IMR-90 (cell line): ENCODE measurements around the gene CALML4. TPM values are rescaled to one million over a fixed set of nuclear protein-coding genes. Genes with fewer than 3 reads are reported as not detected.

ENCODE experiments used
- ATAC-seq: fragments of 200-7000 bp; cut with Tn5 transposase; 2 replicates; pipeline ENCODE4 v1.9.1; 2020; ENCODE audit warnings: low read depth, mild to moderate bottlenecking, moderate library complexity
- BruUV-seq: library from RNA; stranded (reverse); fragments of 400-500 nt; replicated peaks from 2 replicates; lab custom pipeline; 2021; lab: Mats Ljungman, UMichigan
- CTCF ChIA-PET: fragments of 300-600 bp; formaldehyde crosslinking; extraction: SDS; loops from one replicate; lab custom pipeline; 2021; ENCODE audit warnings: antibody characterized with exemption; lab: Yijun Ruan, JAX
- POLR2A ChIA-PET: fragments of 300-600 bp; sonication (Branson Sonifier 250); formaldehyde crosslinking; loops from one replicate; lab custom pipeline; 2022; ENCODE audit warnings: antibody characterized with exemption; ENCODE audit not compliant: unreplicated experiment; lab: Charles Lee
- DNase-seq: peaks from one replicate; pipeline ENCODE4 v3.0.0; 2013
- H2AFZ ChIP-seq: replicated peaks from 2 replicates; pipeline ENCODE3; 2013; ENCODE audit warnings: low read length, mild to moderate bottlenecking; ENCODE audit not compliant: poor library complexity
- H2AK5ac ChIP-seq: 2 replicates; pipeline ENCODE4 v1.6.1; 2013; ENCODE audit warnings: low read depth, low read length, inconsistent platforms
- H2AK9ac ChIP-seq: replicated peaks from 2 replicates; pipeline ENCODE3; 2013; ENCODE audit warnings: mild to moderate bottlenecking, low read depth, low read length, moderate library complexity; ENCODE audit not compliant: poor library complexity
- H2BK120ac ChIP-seq: 2 replicates; pipeline ENCODE4 v1.6.1; 2013; ENCODE audit warnings: low read depth, low read length, inconsistent platforms
- H2BK15ac ChIP-seq: 3 replicates; pipeline ENCODE4 v1.6.1; 2013; ENCODE audit warnings: low read depth, low read length, inconsistent platforms
- H2BK20ac ChIP-seq: 2 replicates; pipeline ENCODE4 v1.6.1; 2013; ENCODE audit warnings: low read depth, mild to moderate bottlenecking, inconsistent platforms, low read length, moderate library complexity
- H2BK5ac ChIP-seq: 2 replicates; pipeline ENCODE4 v1.6.1; 2013; ENCODE audit warnings: mild to moderate bottlenecking, low read depth, low read length, inconsistent platforms; ENCODE audit not compliant: poor library complexity, severe bottlenecking
- H3K14ac ChIP-seq: replicated peaks from 2 replicates; pipeline ENCODE4 v1.6.1; 2013; ENCODE audit warnings: low read depth, low read length, inconsistent platforms
- H3K18ac ChIP-seq: 2 replicates; pipeline ENCODE4 v1.6.1; 2013; ENCODE audit warnings: low read depth, low read length, control low read depth
- H3K23ac ChIP-seq: 2 replicates; pipeline ENCODE4 v1.6.1; 2013; ENCODE audit warnings: low read depth, low read length, inconsistent platforms
- H3K27ac ChIP-seq: 2 replicates; pipeline ENCODE4 v1.5.1; 2013; ENCODE audit warnings: mild to moderate bottlenecking, control low read depth, low read length; ENCODE audit not compliant: insufficient read depth
- H3K27me3 ChIP-seq: 2 replicates; pipeline ENCODE4 v1.6.1; 2013; ENCODE audit warnings: low read length; ENCODE audit not compliant: control insufficient read depth, insufficient read depth
- H3K36me3 ChIP-seq: 2 replicates; pipeline ENCODE4 v1.6.1; 2013; ENCODE audit warnings: low read length, mixed read lengths; ENCODE audit not compliant: control insufficient read depth, insufficient read depth
- H3K4ac ChIP-seq: 2 replicates; pipeline ENCODE4 v1.6.1; 2013; ENCODE audit warnings: low read depth, low read length, inconsistent platforms
- H3K4me1 ChIP-seq: 2 replicates; pipeline ENCODE4 v1.6.1; 2013; ENCODE audit warnings: low read length, mixed read lengths; ENCODE audit not compliant: control insufficient read depth, insufficient read depth
- H3K4me2 ChIP-seq: 2 replicates; pipeline ENCODE4 v1.6.1; 2013; ENCODE audit warnings: low read depth, mild to moderate bottlenecking, control low read depth, low read length, moderate library complexity
- H3K4me3 ChIP-seq: 2 replicates; pipeline ENCODE4 v1.5.1; 2013; ENCODE audit warnings: low read depth, mild to moderate bottlenecking, control low read depth, low read length, moderate library complexity; ENCODE audit not compliant: insufficient read depth
- H3K56ac ChIP-seq: 2 replicates; pipeline ENCODE4 v1.6.1; 2013; ENCODE audit warnings: low read length, inconsistent platforms; ENCODE audit not compliant: insufficient read depth; ENCODE audit errors: extremely low read depth
- H3K79me1 ChIP-seq, 2 experiments: 2 replicates each; pipeline ENCODE4 v1.6.1; 2013; ENCODE audit warnings: low read length in 2 of 2, inconsistent platforms in 1 of 2, low read depth in 1 of 2
- H3K9ac ChIP-seq: 2 replicates; pipeline ENCODE4 v1.6.1; 2013; ENCODE audit warnings: low read depth, low read length, control low read depth
- H3K9me1 ChIP-seq: 2 replicates; pipeline ENCODE4 v1.6.1; 2013; ENCODE audit warnings: low read length, inconsistent platforms; ENCODE audit not compliant: insufficient read depth
- H3K9me3 ChIP-seq: 2 replicates; pipeline ENCODE4 v1.6.1; 2013; ENCODE audit warnings: low read length; ENCODE audit not compliant: control insufficient read depth, insufficient read depth
- H4K20me1 ChIP-seq: 2 replicates; pipeline ENCODE4 v1.6.1; 2013; ENCODE audit warnings: low read length, inconsistent platforms; ENCODE audit not compliant: insufficient read depth
- H4K5ac ChIP-seq: 2 replicates; pipeline ENCODE4 v1.6.1; 2013; ENCODE audit warnings: mild to moderate bottlenecking, low read depth, low read length, control low read depth
- H4K8ac ChIP-seq, 2 experiments: 2 replicates each; pipeline ENCODE4 v1.6.1; 2013; ENCODE audit warnings: low read depth in 2 of 2, low read length in 2 of 2, control low read depth in 1 of 2, inconsistent platforms in 1 of 2
- H4K91ac ChIP-seq: 2 replicates; pipeline ENCODE4 v1.6.1; 2013; ENCODE audit warnings: low read depth, low read length, inconsistent platforms; ENCODE audit not compliant: insufficient read depth
- BHLHE40 ChIP-seq: fragments of 150-350 bp; IDR thresholded peaks from 2 replicates; pipeline ENCODE4 v1.6.1; 2016; ENCODE audit warnings: mild to moderate bottlenecking, low read depth, low read length
- CEBPB ChIP-seq: IDR thresholded peaks from 2 replicates; pipeline ENCODE4 v1.6.1; 2012; ENCODE audit warnings: low read depth, low read length, improper control_type of control experiment
- CHD1 ChIP-seq: IDR thresholded peaks from 2 replicates; pipeline ENCODE4 v1.6.1; 2012; ENCODE audit warnings: low read depth, low read length, improper control_type of control experiment
- CTCF ChIP-seq: conservative IDR thresholded peaks from 2 replicates; pipeline ENCODE4 v1.5.1; 2012; ENCODE audit warnings: mild to moderate bottlenecking, low read depth, low read length, improper control_type of control experiment
- ELK1 ChIP-seq: fragments of 150-350 bp; IDR thresholded peaks from 2 replicates; pipeline ENCODE4 v1.6.1; 2016; ENCODE audit warnings: low read depth, mild to moderate bottlenecking, low read length, moderate library complexity, borderline replicate concordance
- FOS ChIP-seq: fragments of 150-350 bp; IDR thresholded peaks from 2 replicates; pipeline ENCODE4 v1.6.1; 2016; ENCODE audit warnings: low read depth, low read length
- MAFK ChIP-seq: IDR thresholded peaks from 2 replicates; pipeline ENCODE4 v1.6.1; 2012; ENCODE audit warnings: low read depth, low read length, improper control_type of control experiment
- MAZ ChIP-seq: IDR thresholded peaks from 2 replicates; pipeline ENCODE4 v1.6.1; 2012; ENCODE audit warnings: low read depth, mild to moderate bottlenecking, low read length, improper control_type of control experiment, moderate library complexity, borderline replicate concordance
- MXI1 ChIP-seq: IDR thresholded peaks from 2 replicates; pipeline ENCODE4 v1.6.1; 2012; ENCODE audit warnings: low read depth, mild to moderate bottlenecking, low read length, moderate library complexity, borderline replicate concordance
- NFE2L2 ChIP-seq: fragments of 150-350 bp; IDR thresholded peaks from 2 replicates; pipeline ENCODE4 v1.6.1; 2016; ENCODE audit warnings: low read depth, mild to moderate bottlenecking, low read length
- POLR2A ChIP-seq: IDR thresholded peaks from 2 replicates; pipeline ENCODE4 v1.6.1; 2012; ENCODE audit warnings: mild to moderate bottlenecking, low read depth, low read length
- RAD21 ChIP-seq: IDR thresholded peaks from 2 replicates; pipeline ENCODE4 v1.6.1; 2012; ENCODE audit warnings: low read length, improper control_type of control experiment
- RCOR1 ChIP-seq: IDR thresholded peaks from 2 replicates; pipeline ENCODE4 v1.6.1; 2012; ENCODE audit warnings: mild to moderate bottlenecking, low read length, improper control_type of control experiment; ENCODE audit not compliant: insufficient replicate concordance
- RFX5 ChIP-seq: IDR thresholded peaks from 2 replicates; pipeline ENCODE4 v1.8.0; 2012; ENCODE audit warnings: low read depth, mild to moderate bottlenecking, low read length, moderate library complexity
- SMC3 ChIP-seq: fragments of 150-350 bp; IDR thresholded peaks from 2 replicates; pipeline ENCODE4 v1.6.1; 2016; ENCODE audit warnings: low read depth, mild to moderate bottlenecking, antibody characterized with exemption, low read length, moderate library complexity
- WGBS, 2 experiments: methylation state at CpG; one replicate each; pipeline versions ENCODE4 v1.1.5 to v1.1.7; 2013; ENCODE audit warnings: missing lambda C conversion rate in 2 of 2; ENCODE audit not compliant: insufficient read length in 1 of 2; ENCODE audit errors: extremely low coverage in 2 of 2; 5-methylcytosine and 5-hydroxymethylcytosine counted together
- dilution Hi-C: fragments of 300-500 bp; cut with HindIII; formaldehyde crosslinking; loops from one replicate; pipeline ENCODE4 v1.14.3; 2018; ENCODE audit warnings: low sequenced_read_pairs; ENCODE audit not compliant: unreplicated experiment
- in situ Hi-C: fragments of 300-500 bp; cut with MboI; formaldehyde crosslinking; loops from 3 replicates; pipeline ENCODE4 v1.14.3; 2019; ENCODE audit warnings: low sequenced_read_pairs, inconsistent platforms, mixed read lengths
- intact Hi-C: fragments of 100-400 bp; cut with micrococcal nuclease; formaldehyde crosslinking; loops from 2 replicates; pipeline ENCODE4 v1.10.0; 2022
- polyA plus RNA-seq, 3 experiments: library from polyadenylated mRNA; depleted of rRNA; stranded (reverse); fragments of >200 nt; gene quantifications; 2 replicates each; pipeline ENCODE4 v1.2.3, GENCODE V29; 2012; ENCODE audit warnings: low replicate concordance in 1 of 3
- total RNA-seq: library from RNA; depleted of rRNA; stranded (reverse); fragments of >200 nt; gene quantifications from 2 replicates; pipeline ENCODE4 v1.2.3, GENCODE V29; 2012
- TF ChIP-seq, protein P1 (sequence below): fragments of 150-350 bp; IDR thresholded peaks from 2 replicates; pipeline ENCODE4 v1.6.1; 2017; ENCODE audit warnings: mild to moderate bottlenecking, antibody characterized with exemption, low read length, low read depth

The CALML4 gene
- total and polyA plus RNA-seq, 2 of the 4 experiments (the other 2 are of a cell fraction) = 0.36 to 1.3 TPM

DNA sequence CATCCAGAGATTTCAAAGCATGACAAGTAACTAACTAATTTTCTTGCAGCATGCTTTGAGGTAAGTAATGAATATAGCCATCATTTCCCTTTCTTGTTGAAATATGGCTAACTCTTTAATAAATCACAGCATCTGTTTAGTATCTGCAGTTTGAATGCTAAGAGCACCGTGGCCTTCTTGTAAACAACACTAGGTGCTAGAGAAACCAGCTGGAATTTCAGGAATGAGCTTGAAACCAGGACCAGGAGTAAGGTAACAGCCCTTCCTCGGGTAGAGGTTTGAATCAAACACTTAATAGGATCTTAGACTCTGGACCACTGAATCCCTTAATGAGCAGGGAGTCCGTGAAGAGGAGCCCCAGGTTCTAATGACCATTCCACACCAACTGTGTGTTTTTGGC is 13.6 kb downstream of the CALML4 start:
- H3K4me3 ChIP-seq = no peak overlapping the region
- no peak for ATAC-seq
- H2BK5ac ChIP-seq = no peak overlapping the region
- TF ChIP-seq SMC3 = no peak
- TF ChIP-seq, protein P1, sequence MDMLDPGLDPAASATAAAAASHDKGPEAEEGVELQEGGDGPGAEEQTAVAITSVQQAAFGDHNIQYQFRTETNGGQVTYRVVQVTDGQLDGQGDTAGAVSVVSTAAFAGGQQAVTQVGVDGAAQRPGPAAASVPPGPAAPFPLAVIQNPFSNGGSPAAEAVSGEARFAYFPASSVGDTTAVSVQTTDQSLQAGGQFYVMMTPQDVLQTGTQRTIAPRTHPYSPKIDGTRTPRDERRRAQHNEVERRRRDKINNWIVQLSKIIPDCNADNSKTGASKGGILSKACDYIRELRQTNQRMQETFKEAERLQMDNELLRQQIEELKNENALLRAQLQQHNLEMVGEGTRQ = no peak
- no peak for TF ChIP-seq RFX5
- no peak for TF ChIP-seq FOS
- TF ChIP-seq MAFK = no peak
- TF ChIP-seq ELK1 = no peak
- no peak for TF ChIP-seq CHD1
- no peak for TF ChIP-seq MAZ
- TF ChIP-seq RAD21 = no peak
- no peak for TF ChIP-seq NFE2L2
- TF ChIP-seq POLR2A = no peak
- TF ChIP-seq BHLHE40 = no peak
- TF ChIP-seq MXI1 = no peak
- TF ChIP-seq CTCF = no peak
- TF ChIP-seq CEBPB = no peak
- TF ChIP-seq RCOR1 = no peak
- H2BK20ac ChIP-seq = no peak overlapping the region
- no peaks in the 10 kb centered on the region for H3K9me3 ChIP-seq
- dilution Hi-C loops (no loop called here), intact Hi-C loops (no loop called here), in situ Hi-C loops (no loop called here)
- H3K27ac ChIP-seq = no peak overlapping the region
- H3K9me1 ChIP-seq = peaks cover 11% of the 10 kb centered on the region
- H2BK120ac ChIP-seq = no peak overlapping the region
- no peak overlapping the region for H4K5ac ChIP-seq
- H2AFZ ChIP-seq = no peak overlapping the region
- H3K79me1 ChIP-seq = peaks cover 0 to 17% of the 10 kb centered on the region in 2 experiments; a peak in 2 of 4 replicates
- ChIA-PET POLR2A (interaction anchor here (0.6 kb wide), 1 partner anchor 37 kb away, joined by 4 read pairs; no protein-coding TSS in a partner anchor), CTCF (interaction anchor here (1.4 kb wide), 1 partner anchor 11 kb away, joined by 3 read pairs; no protein-coding TSS in a partner anchor)
- H3K27me3 ChIP-seq = no peaks in the 10 kb centered on the region
- BruUV-seq = no TSS peak
- H3K9ac ChIP-seq = no peak overlapping the region
- no peak overlapping the region for H2BK15ac ChIP-seq
- H4K91ac ChIP-seq = no peak overlapping the region
- no peak overlapping the region for H3K18ac ChIP-seq
- no peak overlapping the region for H2AK5ac ChIP-seq
- H4K8ac ChIP-seq = no peak overlapping the region
- H3K23ac ChIP-seq = no peak overlapping the region
- peaks cover 11% of the 10 kb centered on the region; the same call in 1 of the 2 replicates for H4K20me1 ChIP-seq
- 0% methylated on average over 1 of the region's 3 CpGs; no CpG with 5 or more reads in 1 of the 2 experiments for WGBS, 2 experiments
- H3K4ac ChIP-seq = no peak overlapping the region
- H3K4me1 ChIP-seq = peaks cover 9% of the 10 kb centered on the region
- no peak overlapping the region; the same call in 1 of the 2 replicates for H3K14ac ChIP-seq
- DNase-seq = no peak
- H3K56ac ChIP-seq = no peak overlapping the region
- no peak overlapping the region for H3K4me2 ChIP-seq
- no peak overlapping the region for H2AK9ac ChIP-seq
- peaks cover 12% of the 10 kb centered on the region for H3K36me3 ChIP-seq
